AG04450 (cell line): ENCODE results near the gene CDC42EP4. TPM values are rescaled to one million over a fixed set of nuclear protein-coding genes. Genes with fewer than 3 reads are reported as not detected.

Experiments used
- CTCF ChIA-PET: fragments of 300-600, 350-600 bp; formaldehyde crosslinking; extraction: SDS; loops from one replicate; lab custom pipeline; 2022; ENCODE audit warnings: antibody characterized with exemption, inconsistent platforms; lab: Charles Lee
- POLR2A ChIA-PET: fragments of 350-600 bp; formaldehyde crosslinking; extraction: SDS; loops from one replicate; lab custom pipeline; 2021; ENCODE audit warnings: antibody characterized with exemption, inconsistent platforms; lab: Yijun Ruan, JAX
- DNase-seq: peaks from one replicate; pipeline ENCODE4 v3.0.0-alpha.2; 2011; ENCODE audit warnings: low read depth, low spot score
- H3K27ac ChIP-seq: one replicate; pipeline ENCODE4 v1.5.1; 2012; ENCODE audit warnings: low read depth, low read length, control low read depth
- H3K27me3 ChIP-seq: one replicate; pipeline ENCODE4 v1.6.0; 2012; ENCODE audit warnings: low read length; ENCODE audit not compliant: control insufficient read depth, insufficient read depth
- H3K4me3 ChIP-seq: 2 replicates; pipeline ENCODE4 v1.5.1; 2011; ENCODE audit warnings: mild to moderate bottlenecking, low read depth, low read length, control low read depth
- H3K9me3 ChIP-seq: 2 replicates; pipeline ENCODE4 v1.5.1; 2012; ENCODE audit warnings: low read length; ENCODE audit not compliant: control insufficient read depth, insufficient read depth
- CTCF ChIP-seq: IDR thresholded peaks from 2 replicates; pipeline ENCODE4 v1.5.1; 2011; ENCODE audit warnings: low read depth, low read length, control low read depth, inconsistent platforms
- polyA plus RNA-seq: library from polyadenylated mRNA; depleted of rRNA; stranded (reverse); fragments of >200 nt; gene quantifications from 2 replicates; pipeline ENCODE4 v1.2.3, GENCODE V29; 2011

CDC42EP4 gene
- polyA plus RNA-seq, 1 experiment = 21.9 TPM

GRCh38 chr17:73297934-73298861 is 13.6 kb downstream of the CDC42EP4 start:
- no peak overlapping the region for H3K27ac ChIP-seq
- H3K9me3 ChIP-seq = no peaks in the 10 kb centered on the region
- no peak overlapping the region for H3K4me3 ChIP-seq
- no peaks in the 10 kb centered on the region for H3K27me3 ChIP-seq
- TF ChIP-seq CTCF = no peak
- POLR2A ChIA-PET = interaction anchor here (1.1 kb wide), 1 partner anchor 12 kb away, joined by 4 read pairs; no protein-coding TSS in a partner anchor
- CTCF ChIA-PET = interaction anchor here (0.7 to 1.6 kb wide), 4 partner anchors 13 to 901 kb away, joined by 3 to 5 read pairs (median 4); no protein-coding TSS in a partner anchor
- no peak for DNase-seq

DNA sequence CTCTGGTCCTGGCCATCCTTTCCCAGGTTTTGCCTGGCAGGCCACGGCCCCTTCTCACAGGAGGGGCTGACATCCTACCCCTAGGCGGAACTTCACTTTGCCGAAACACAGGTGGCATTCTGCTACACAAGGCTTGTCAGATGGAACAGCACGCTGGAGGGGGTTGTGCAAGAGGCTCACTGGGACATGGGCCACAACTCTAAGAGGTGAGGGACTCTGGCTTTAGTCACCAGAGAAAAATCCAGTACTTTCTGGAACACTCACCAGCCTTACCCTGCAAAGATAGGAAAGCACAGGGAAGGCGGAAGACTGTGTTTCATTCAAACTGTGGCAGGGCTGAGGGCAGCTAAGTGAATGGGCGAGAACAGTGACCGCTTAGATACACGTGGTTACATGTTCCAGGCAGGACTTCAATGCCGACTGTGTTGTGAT is 18.3 kb downstream of the CDC42EP4 start:
- POLR2A ChIA-PET = no interaction called here
- no peak overlapping the region for H3K4me3 ChIP-seq
- no peak for TF ChIP-seq CTCF
- CTCF ChIA-PET = no interaction called here
- no peaks in the 10 kb centered on the region for H3K9me3 ChIP-seq
- DNase-seq = no peak
- no peaks in the 10 kb centered on the region for H3K27me3 ChIP-seq
- peak overlapping the region; percentile 39 for H3K27ac ChIP-seq

GRCh38 chr17:73293031-73293430 is 18.8 kb downstream of the CDC42EP4 start:
- Histone ChIP-seq H3K27me3 (no peaks in the 10 kb centered on the region), H3K9me3 (no peaks in the 10 kb centered on the region), H3K4me3 (no peak overlapping the region), H3K27ac (peak overlapping the region; percentile 39)
- ChIA-PET CTCF (no interaction called here), POLR2A (no interaction called here)
- no peak for DNase-seq
- TF ChIP-seq CTCF = no peak

DNA sequence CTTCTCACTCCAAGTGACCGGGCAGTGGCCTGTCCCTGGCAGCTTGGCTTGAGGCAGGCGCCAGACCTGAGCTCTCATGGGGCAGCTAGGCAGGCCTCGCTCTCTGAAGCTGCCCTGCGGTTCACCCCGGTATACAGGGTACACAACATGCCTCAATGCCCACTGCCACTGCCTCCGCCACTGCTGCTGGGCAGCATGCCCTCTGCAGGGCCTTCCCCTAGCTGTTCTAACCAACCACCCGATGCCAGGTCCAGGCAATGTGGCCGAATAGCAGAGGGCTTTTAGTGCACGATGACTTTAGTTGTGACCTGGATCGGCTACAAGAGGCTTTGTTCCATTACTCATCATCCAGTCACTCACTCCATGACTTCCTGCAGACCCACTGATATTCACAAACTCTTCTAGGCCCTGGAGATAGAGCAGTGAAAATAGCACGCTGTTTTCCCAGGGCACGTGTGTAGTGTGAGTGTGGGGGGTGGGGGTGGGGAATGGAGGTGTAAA is 19.7 kb downstream of the CDC42EP4 start:
- Histone ChIP-seq H3K9me3 (no peaks in the 10 kb centered on the region), H3K27ac (peak overlapping the region; percentile 84), H3K27me3 (no peaks in the 10 kb centered on the region), H3K4me3 (no peak overlapping the region; the same call in 1 of the 2 replicates)
- DNase-seq = no peak
- TF ChIP-seq CTCF = no peak
- POLR2A ChIA-PET = interaction anchor here (1.3 to 1.6 kb wide), 2 partner anchors 16 to 18 kb away, joined by 3 to 9 read pairs; no protein-coding TSS in a partner anchor
- CTCF ChIA-PET = interaction anchor here (0.7 to 1.4 kb wide), 3 partner anchors 26 to 78 kb away, joined by 3 to 9 read pairs (median 4); no protein-coding TSS in a partner anchor
